Stimulated activated CD8-positive, alpha-beta memory T cell treated with anti-CD3 and anti-CD28 coated beads, Interleukin-12 subunit alpha, Interleukin-12 subunit beta, amount 100 ng/mL, for 24 hours (primary cell): ENCODE measurements around the gene ZNF280D.

Source experiments
- DNase-seq: peaks from one replicate; pipeline ENCODE4 v3.0.0-alpha.2; 2020; ENCODE audit errors: extremely low read depth

ZNF280D gene

DNA sequence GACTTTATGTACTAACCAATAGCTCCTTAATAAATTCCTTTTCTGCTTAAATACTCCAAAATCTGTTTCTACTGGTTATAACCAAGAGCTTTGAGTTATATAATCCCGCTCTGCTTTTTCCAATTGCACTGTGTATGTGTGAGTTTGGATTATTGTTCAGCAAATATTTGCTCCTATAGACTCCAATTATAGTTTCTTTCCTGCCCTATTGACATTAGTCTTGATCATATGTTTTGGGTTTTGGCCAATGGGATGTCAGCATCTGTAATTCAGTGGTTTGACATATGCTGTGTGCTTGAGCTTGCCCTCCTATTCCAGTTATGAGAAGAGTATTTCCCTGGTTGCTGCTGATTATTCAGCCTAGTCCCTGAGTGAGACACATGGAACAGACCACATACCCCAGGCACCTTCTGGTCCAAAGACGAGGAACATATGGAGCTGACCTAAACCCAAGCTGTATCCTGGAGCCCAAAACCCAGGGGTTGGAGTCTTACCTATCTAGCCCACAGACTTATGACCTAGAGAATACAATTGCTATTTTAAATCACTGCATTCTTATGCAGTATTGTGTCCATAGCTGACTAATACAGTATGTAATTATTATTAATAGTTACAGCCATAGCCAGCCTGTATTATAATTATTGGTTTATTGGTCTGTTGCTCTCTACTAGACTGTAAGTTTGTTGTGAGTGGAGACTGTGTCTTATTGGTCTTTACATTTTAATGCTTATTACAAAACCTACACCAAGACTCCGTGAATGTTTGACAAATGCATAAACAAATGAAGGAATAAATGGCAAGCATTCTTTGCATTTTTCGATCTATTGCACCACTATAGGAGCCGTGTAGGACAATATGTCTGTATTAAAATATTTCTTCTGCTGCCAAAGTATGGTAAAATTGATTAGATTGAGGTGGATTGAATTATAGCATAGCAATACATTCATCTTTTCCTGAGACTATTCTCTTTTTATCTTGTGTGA, 11.7 kb upstream of the ZNF280D start:
- DNase-seq, result no peak

DNA sequence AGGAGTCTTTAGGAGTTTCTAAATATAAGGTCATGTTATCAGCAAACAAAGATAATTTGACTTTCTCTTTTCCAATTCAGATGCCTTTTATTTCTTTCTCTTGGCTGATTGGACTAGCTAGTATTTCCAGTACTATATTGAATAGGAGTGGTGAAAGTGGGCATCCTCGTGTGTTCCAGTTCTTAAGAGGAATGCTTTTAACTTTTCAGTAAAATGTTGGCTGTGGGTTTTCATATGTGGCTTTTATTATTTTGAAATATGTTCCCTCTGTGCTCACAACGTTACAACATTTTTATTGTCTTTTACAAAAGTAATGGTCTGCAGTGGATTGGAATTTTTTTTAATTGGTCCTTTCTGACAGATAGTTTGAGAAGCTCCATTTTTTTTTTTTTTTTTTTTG, 8.2 kb upstream of the ZNF280D start:
- DNase-seq, result no peak

DNA sequence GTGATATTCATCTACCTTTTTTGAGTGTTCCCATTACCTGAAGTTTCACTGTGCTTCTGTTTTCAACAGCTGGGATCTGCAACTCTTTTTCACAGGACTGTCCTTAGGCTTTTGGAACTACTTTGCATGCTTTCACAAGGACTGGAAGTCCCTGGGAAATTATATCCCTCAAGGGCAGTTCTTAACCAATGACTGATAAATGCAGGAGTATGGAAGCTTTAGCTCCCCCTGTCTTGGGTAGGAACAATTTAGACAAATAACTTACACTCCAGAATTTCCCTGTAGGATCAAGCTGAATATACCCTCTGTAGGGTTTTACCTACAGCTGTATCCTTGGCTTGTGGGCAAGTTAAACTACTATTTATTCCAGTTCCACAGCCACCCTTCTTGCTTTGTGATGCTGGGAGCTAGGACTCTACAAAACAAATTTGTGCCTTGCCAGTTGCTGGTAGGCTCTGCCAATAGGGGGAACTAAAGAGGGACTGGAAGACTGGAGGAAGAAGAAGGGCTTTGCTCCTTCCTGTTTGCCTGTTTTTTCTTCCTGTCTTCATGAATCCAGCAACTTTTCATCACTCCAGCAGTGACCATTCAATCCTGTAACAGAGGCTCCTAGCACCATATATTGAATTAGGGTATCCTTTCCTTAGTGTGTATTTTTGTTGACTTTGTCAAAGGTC, 6.8 kb upstream of the ZNF280D start:
- DNase-seq, result no peak

DNA sequence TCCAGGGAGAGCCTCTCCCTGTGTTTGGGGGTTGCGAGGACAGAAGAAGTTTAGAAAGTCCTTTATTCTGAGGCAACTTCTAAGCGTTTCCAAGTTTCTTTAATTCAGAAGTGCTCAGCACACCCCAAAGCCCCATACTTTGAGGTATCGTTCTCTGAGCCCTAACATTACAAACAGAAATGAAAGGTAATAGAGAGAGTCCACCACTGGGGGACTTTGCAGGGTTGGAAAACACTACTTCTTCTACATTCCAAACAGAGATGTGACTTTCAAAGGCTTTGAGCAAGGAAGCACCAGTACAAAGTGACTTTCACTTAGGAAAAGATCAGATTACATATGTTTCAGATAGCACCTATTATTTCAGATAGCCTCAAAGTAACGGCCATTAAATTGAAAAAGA, 6.2 kb upstream of the ZNF280D start:
- no peak for DNase-seq

DNA sequence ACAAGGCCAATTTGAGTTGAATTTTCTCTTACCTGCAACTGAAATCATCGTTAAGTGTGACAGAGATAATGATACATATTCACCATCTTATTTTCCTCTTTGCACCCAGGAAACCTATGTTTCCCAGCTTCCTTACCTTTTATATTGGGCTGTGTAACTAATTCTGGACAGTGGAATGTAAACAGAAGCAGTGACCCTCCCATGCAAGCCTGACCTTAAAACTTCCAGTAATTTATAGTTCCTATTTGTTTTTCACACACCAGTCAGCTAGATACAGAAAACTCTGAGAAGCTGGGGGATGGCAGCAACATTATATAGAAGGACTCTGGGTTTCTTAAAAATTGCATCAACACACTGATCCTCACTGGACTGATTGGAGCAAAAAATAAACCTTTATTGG, 4.5 kb upstream of the ZNF280D start:
- DNase-seq, result no peak

DNA sequence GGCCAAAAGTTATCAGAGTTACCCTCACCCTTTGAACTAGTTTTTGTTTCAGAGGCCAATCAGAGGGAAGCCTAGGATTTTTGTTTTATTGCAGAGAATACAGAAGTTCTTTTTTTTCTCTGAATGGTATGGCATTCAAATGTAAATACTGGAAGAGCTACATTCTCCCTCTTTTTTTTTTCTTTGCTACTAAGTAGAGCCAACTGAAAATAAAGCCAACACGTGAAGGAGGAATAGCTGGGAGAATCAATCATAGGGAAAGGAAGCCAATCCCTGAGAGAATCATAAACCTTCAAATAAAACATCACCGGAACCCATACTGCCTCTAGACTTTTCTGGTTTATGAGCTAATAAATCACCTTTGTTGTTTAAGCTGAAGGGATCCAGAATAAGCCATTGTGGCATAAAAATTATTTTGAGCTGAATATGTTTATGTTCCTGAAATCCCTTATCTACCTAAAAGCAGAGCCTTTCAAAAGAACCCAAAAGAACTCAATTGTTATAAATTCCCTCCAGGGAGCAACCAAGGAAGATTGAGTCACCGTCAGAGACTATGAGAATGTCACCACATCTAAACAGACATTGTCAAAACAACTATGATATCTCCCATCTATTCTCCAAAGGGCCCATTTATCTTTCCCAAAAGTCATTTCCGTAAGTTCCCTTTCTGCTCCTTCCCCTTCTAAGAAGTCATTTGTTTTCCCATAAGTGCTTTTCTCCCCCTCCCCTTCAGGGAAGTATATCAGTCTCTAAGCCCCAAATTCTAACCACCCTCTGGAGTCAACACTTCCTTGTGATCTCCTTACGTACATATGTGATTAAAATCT, 3.8 kb upstream of the ZNF280D start:
- DNase-seq, result no peak

DNA sequence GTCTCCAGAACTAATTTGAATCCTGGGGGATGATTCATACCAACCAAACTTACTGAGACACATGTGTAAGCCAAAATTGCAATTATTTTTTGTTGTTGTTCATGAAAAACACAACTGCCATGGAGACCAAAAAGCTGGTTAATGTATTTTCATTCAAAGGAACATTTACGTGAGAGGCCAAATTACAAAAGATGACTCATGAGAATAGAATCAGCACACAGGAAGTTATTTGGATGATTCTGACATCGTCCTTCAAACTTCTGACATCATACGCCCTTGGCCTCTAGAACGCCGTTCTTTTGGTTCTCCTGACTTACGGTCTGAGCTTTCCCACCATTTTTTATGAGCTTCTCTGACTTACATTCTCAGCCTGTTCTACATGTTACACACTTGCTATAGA, 3.0 kb upstream of the ZNF280D start:
- no peak for DNase-seq

DNA sequence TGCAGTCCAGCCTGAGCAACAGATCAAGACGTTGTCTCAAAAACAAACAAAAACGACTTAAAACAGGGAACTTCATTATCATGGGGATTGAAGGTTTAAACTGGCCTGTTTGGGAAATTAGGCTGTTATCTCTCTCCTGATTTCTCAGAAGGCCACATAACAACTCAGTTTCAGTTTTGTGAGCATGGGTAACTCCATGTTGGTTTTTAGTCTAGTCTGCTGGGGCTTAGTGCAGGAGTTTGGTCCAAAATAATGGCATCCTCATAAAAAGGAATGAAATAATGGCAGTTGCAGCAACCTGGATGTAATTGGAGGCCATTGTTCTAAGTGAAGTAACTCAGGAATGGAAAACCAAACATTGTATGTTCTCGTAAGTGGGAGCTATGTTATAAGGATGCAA, 2.3 kb upstream of the ZNF280D start:
- no peak for DNase-seq

DNA sequence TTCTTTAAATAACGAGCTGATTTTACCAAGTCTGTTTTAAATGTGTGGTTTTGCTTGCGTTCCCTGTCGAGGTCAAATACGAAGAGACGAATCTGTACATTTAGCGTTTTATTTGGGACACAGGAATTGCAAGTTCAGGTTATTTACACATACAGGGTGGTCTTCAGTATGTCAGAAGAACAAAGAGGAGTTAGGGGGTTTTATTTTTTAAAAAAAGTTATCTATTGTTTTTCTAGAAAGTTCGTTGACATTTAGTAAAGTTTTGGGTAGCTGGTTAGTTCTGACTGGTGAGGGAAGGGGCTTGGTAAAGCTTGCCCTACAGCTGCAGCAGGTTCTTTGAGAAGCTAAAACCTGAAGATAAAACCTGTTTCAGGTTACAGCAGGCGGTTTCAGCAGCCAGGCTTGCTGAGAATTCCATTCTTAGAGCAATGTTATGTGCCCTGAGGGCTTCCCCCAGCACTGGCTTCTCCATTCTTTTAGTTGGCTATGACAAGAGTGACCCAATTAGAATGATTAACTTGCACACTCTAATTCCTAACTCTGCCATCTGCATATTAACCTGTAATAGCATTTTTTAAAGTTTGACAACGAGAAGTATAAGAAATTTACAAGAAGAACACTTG, 815 bp upstream of the ZNF280D start:
- no peak for DNase-seq

DNA sequence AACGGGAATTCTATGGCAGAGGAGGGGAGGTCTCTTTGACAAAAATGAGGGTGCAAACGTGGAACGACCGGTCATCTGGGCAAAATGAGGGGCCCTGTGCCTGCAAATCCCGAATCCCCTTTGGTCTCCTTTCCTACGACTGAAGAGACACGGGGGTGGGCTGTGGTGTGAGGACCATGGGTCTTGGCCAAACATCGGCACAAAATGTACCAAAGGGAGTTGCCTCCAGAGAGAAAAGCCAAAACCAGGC, 498 bp downstream of the ZNF280D start:
- DNase-seq, result no peak

DNA sequence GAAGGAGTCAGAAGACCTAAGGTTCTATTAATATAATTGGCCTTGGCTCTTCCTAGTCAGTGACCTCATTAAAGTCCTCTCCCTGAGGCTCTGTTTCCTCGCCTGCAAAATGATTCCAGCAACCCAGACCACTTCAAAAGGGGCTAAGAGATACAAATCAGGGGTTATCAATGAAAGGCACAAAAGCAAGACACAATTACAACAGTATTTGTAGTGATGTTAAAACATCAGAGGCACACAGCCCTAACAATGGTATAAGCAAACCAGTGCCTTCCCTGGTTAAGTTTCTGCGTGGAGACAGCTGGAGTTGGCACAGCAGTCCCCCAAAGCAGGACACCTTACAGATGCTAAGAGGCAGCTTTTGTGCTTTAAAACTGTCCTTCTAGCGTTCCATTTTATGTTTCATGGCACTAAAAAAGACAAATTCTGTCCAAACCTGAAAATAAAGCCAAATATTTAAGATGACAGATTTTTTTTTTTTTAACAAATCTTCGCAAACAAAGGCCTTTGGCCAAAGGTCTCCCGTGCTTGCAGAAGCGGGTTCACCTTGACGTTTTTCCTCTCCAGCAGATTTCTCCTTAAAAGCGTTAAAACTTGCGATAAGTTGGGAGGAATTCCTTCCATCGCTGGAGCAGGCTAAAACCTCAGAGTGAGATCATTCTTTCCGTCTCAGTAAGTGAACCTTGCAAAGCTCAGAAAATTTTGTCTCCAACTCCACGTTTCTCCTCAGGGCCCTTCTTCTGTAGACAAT, 999 bp downstream of the ZNF280D start:
- DNase-seq, result no peak

DNA sequence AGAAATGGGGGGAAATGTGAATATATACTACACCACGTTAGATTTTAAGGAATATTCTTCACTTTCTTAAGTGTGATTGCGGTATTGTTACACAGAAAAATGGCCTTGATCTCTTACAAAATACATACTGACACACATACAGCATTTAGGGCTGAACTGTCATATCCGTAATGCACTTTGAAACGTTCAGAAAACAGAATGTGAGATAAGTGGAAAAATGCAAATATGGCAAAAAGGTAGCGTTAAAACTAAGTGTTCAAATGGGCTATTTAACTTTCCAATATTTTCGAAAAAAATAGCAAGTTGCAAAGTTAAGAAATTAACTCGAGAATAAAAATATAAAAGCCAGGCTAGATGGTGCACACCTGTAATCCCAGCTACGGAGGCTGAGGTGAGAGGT, 1.8 kb downstream of the ZNF280D start:
- no peak for DNase-seq

DNA sequence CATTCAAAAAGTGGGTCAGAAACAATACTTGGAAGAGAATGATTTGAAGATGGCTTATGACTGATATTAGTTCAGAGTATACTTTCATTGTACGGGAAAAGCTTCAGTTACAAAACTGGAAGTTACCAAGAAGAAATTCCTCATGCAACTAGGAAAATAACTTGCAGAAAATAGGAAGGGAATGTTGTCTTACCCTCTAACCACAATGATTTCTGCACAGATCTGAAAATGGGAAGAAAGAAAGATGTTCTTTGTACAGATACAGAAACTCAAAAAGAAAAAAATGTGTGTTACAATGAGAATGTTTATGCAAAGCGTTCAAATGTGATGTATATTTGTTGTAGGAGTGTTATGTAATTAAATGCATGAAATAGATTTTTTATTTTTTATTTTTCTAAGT, 3.7 kb downstream of the ZNF280D start:
- no peak for DNase-seq

DNA sequence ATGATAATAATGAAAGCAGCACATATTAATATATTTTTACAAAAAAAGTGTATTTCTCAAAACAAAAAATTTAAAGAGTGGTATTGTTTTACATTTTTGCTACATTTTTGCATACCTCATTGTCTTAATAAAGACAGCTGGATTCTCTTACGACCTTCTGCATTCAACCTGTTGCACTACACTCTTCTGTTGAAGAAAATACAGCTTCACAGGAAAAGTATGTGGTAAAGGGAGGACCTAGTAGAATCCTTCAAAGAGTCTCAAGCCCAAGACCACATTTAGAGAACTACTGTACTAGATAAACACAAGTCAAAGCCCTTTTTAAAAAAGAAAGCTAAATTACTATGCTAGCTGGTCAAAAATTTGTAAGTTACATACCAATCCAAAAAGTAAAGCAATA, 7.9 kb downstream of the ZNF280D start:
- DNase-seq, result no peak

DNA sequence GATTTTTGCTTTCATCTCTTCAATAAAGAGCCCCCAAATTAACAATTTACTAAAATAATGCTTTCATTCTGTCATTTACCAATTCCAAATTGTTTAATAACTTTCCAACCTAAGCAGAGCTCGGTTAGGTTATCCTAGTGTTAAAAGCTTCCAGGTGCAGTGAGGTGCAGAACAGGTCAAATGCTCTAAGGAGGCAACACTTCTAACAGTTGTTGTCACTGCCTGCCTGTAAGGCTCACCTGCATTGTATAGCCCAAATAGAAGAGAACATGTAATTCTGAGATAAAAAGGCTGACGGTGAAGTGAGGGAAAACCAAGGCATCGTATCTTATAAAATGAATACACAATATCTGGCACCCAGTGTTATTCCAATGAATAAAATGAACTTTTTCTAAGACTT, 9.1 kb downstream of the ZNF280D start:
- DNase-seq, result no peak

DNA sequence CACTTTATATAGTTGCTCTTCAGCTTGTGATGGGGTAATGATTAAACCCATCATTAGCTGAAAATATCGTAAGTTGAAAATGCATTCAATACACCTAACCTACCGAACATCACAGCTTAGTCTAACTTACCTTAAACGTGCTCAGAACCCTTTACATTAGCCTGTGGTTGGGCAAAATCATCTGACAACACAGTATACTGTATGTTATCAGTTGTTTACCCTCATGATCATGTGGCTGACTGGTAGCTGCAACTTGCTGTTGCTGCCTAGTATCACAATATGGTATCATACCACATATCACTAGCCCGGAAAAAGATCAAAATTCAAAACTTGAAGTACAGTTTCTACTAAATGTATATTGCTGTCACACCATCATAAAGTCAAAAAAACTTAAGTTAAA, 9.5 kb downstream of the ZNF280D start:
- no peak for DNase-seq

DNA sequence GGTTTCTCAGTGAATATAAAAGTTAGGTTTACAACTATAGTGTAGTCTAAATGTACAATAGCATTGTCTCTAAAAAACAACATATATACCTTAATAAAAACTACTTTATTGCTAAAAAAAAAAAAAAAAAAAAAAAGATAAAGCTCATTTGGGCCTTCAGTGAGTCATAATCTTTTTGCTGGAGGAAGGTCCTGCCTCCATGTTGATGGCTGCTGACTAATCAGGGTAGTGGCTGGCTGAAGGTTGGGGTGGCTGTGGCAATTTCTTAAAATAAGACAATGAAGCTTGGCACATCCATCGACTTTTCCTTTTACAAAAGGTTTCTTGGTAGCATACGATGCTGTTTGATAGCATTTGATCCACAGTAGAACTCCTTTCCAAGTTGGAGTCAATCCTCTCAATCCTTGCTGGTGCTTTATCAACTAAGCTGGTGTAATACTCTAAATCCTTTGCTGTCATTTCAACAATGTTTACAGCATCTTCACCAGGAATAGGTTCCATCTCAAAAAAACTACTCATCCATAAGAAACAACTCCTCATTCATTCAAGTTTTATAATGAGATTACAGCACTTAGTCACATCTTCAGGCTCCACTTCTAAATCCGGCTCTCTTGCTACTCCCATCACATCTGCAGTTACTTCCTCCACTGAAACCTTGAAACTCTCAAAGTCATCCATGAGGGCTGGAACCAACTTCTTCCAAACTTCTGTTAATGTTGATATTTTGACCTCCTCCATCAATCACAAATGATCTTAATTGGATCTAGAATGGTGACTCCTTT, 13.3 kb downstream of the ZNF280D start:
- DNase-seq, result no peak

DNA sequence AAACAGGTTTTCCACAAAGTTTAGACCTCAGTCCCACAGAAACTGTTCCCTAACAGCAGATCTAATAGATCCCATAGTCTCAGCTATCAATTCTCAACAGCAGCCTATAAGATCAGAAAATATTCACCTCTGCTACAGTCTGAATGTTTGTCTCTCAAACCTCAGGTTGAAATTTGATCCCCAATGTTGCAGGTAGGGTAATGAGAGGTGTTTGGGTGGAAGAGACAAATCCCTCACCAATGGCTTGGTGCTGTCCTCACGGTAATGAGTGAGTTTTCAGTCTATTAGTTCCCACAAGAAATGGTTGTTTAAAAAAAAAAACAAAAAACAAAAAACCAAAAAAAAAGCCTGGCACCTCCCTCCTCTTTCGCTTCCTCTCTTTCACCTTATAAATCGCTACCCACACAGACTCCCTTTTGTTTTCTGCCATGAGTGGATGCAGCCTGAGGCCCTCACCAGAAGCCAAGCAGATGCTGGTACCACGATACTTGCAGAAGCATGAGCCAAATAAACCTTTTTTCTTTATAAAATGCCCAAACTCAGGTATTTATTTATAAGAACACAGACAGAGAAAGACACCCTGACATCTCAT, 14.2 kb downstream of the ZNF280D start:
- no peak for DNase-seq

DNA sequence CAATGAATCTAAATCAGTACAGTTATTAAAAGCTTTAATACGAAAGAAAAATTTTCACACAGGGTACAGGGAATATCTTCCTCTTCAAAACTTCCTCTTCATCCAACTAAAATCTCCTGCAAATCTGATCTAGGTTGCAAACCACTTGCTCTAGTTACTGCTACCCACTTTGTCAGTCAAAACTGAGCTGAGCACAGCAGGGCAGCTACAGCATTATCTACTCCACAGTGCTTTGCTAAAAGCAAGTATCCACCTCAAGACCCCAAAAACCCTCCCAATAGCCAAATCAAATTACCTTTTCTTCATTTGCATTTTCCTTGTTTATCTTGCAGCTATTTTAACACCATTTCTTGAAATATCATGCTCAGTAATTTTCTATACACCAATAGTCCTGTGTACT, 14.7 kb downstream of the ZNF280D start:
- DNase-seq, result no peak

DNA sequence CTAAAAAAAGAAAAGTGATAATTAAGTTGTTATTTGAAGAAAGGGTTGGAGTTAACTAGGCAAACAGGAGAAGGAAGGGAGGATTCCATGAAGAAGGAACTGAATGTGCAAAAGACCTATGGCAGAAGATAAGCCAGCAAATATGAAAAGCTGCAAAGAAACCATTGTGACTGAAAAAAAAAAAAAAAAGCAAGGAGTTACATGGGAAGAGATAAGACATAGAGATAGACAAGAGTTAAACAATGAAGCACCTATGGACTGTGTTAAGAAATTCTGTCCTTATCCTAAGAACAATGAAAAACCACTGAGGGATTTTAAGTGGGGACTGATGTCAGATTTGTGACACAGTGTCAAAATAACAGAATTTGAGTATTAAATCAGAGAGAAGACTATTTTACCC, 17.0 kb downstream of the ZNF280D start:
- no peak for DNase-seq
